ENCODE measurements around the gene SPATA31D3.
"Not testable (repeated sequence)": the region's sequence is repeated elsewhere in the genome, so short reads cannot be mapped to it uniquely, and the experiment has no call there.

Gene SPATA31D3

GRCh38 chr9:81976351-81976750 lies 33.1 kb downstream of the SPATA31D3 start:
- no peaks in the 10 kb centered on the region for H3K4me1 ChIP-seq (ENCODE audit: control insufficient read depth, insufficient read depth, low read length)
- no peaks in the 10 kb centered on the region for H3K27me3 ChIP-seq (ENCODE audit: control insufficient read depth, insufficient read depth, low read length)
- H3K27ac ChIP-seq (ENCODE audit: low read depth, low read length), result no peak overlapping the region
- no peaks in the 10 kb centered on the region for H3K9me3 ChIP-seq (ENCODE audit: control insufficient read depth, insufficient read depth, low read length)
- no peak overlapping the region for H3K4me3 ChIP-seq (ENCODE audit: low read depth, low read length)
- no peaks in the 10 kb centered on the region for H3K36me3 ChIP-seq (ENCODE audit: control insufficient read depth, insufficient read depth, low read length)
- H3K9ac ChIP-seq (ENCODE audit: low read depth, low read length), result no peak overlapping the region

DNA sequence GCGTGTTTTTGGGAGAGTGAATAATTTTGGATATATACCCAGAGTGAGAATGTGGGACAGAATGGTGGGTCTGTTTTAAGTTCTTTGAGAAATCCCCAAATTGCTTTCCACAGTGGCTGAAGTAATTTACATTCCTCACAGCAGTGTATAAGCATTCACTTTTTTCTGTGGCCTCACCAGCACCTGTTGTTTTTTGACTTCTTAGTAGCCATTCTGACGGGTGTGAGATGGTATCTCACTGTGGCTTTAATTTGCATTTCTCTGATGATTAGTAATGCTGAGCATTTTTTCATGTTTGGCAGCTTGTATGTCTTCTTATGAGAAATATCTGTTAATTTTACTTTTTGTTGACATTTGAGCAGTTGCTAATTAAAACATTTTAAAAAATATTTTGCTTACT lies 35.9 kb downstream of the SPATA31D3 start:
- Histone ChIP-seq H3K9ac (ENCODE audit: low read depth, low read length) (no peak overlapping the region), H3K27ac (ENCODE audit: low read depth, low read length) (no peak overlapping the region), H3K9me3 (ENCODE audit: control insufficient read depth, insufficient read depth, low read length) (no peaks in the 10 kb centered on the region)

DNA sequence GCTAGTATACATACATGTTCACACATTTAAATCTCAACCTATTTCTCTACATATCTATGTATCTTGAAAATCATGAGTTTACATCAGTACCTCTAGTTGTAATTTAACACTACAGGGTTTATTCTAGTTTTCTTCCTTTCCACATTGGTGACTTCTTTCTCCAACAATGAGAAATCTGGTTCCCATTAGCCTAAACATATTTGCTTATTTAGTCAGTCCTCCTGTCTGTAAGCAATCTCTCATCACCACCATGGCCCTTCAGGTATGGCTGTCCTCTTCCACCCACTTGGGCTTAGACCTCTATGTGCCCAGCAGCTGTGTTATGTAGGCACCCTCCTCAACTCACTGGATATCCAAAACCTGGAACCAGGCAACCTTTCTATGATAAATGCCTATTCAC lies 37.3 kb downstream of the SPATA31D3 start:
- Histone ChIP-seq H3K9ac (ENCODE audit: low read depth, low read length) (no peak overlapping the region), H3K27me3 (ENCODE audit: control insufficient read depth, insufficient read depth, low read length) (no peaks in the 10 kb centered on the region), H3K4me1 (ENCODE audit: control insufficient read depth, insufficient read depth, low read length) (no peaks in the 10 kb centered on the region), H3K36me3 (ENCODE audit: control insufficient read depth, insufficient read depth, low read length) (no peaks in the 10 kb centered on the region), H3K9me3 (ENCODE audit: control insufficient read depth, insufficient read depth, low read length) (no peaks in the 10 kb centered on the region), H3K27ac (ENCODE audit: low read depth, low read length) (no peak overlapping the region), H3K4me3 (ENCODE audit: low read depth, low read length) (no peak overlapping the region)

More for the DNA sequence above, 35.9 kb downstream of the SPATA31D3 start:
- no peaks in the 10 kb centered on the region for H3K27me3 ChIP-seq (ENCODE audit: control insufficient read depth, insufficient read depth, low read length)
- H3K4me3 ChIP-seq (ENCODE audit: low read depth, low read length), result no peak overlapping the region
- H3K36me3 ChIP-seq (ENCODE audit: control insufficient read depth, insufficient read depth, low read length), result no peaks in the 10 kb centered on the region
- H3K4me1 ChIP-seq (ENCODE audit: control insufficient read depth, insufficient read depth, low read length), result no peaks in the 10 kb centered on the region

GRCh38 chr9:81981883-81982282 lies 38.6 kb downstream of the SPATA31D3 start:
- Histone ChIP-seq H3K36me3 (ENCODE audit: control insufficient read depth, insufficient read depth, low read length) (no peaks in the 10 kb centered on the region), H3K9me3 (ENCODE audit: control insufficient read depth, insufficient read depth, low read length) (no peaks in the 10 kb centered on the region), H3K4me3 (ENCODE audit: low read depth, low read length) (no peak overlapping the region), H3K27me3 (ENCODE audit: control insufficient read depth, insufficient read depth, low read length) (no peaks in the 10 kb centered on the region), H3K9ac (ENCODE audit: low read depth, low read length) (no peak overlapping the region), H3K27ac (ENCODE audit: low read depth, low read length) (no peak overlapping the region), H3K4me1 (ENCODE audit: control insufficient read depth, insufficient read depth, low read length) (no peaks in the 10 kb centered on the region)

GRCh38 chr9:81984928-81985327 lies 41.6 kb downstream of the SPATA31D3 start:
- Histone ChIP-seq H3K4me3 (ENCODE audit: low read depth, low read length) (no peak overlapping the region), H3K36me3 (ENCODE audit: control insufficient read depth, insufficient read depth, low read length) (no peaks in the 10 kb centered on the region), H3K27ac (ENCODE audit: low read depth, low read length) (no peak overlapping the region), H3K9me3 (ENCODE audit: control insufficient read depth, insufficient read depth, low read length) (no peaks in the 10 kb centered on the region), H3K27me3 (ENCODE audit: control insufficient read depth, insufficient read depth, low read length) (no peaks in the 10 kb centered on the region), H3K9ac (ENCODE audit: low read depth, low read length) (no peak overlapping the region), H3K4me1 (ENCODE audit: control insufficient read depth, insufficient read depth, low read length) (no peaks in the 10 kb centered on the region)

GRCh38 chr9:81986051-81986450 lies 42.8 kb downstream of the SPATA31D3 start:
- Histone ChIP-seq H3K9ac (ENCODE audit: low read depth, low read length) (no peak overlapping the region), H3K4me3 (ENCODE audit: low read depth, low read length) (no peak overlapping the region), H3K9me3 (ENCODE audit: control insufficient read depth, insufficient read depth, low read length) (no peaks in the 10 kb centered on the region), H3K4me1 (ENCODE audit: control insufficient read depth, insufficient read depth, low read length) (no peaks in the 10 kb centered on the region), H3K27me3 (ENCODE audit: control insufficient read depth, insufficient read depth, low read length) (no peaks in the 10 kb centered on the region), H3K27ac (ENCODE audit: low read depth, low read length) (no peak overlapping the region), H3K36me3 (ENCODE audit: control insufficient read depth, insufficient read depth, low read length) (no peaks in the 10 kb centered on the region)

- not testable (repeated sequence) for H3K36me3 ChIP-seq (ENCODE audit: control insufficient read depth, insufficient read depth, low read length)
Measured at GRCh38 chr9:81988472-81988871, 45.2 kb downstream of the SPATA31D3 start, which contains the start of gene SPATA31D1. Gene SPATA31D1 (plus strand): TSS chr9:81988772. CDS start chr9:81988819, 47 bp downstream.

DNA sequence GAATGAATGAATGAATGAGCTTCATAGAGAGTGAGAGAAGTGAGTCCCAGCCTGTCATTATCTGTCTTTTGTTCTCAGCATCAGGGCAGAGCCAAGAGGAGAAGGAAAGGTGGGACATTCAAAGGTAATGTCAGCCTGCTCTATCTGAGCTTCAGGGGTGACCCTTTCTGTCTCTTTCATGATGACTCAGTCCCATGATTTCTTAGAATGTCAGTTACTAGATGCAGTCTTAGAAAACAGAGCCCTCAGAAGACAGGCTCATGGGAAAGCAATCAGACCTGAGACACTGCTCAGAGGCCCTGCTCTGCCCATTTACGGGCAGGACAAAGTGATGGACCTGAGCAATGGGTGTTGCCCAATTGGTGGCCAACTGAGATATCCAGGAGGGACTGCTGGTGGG lies 46.4 kb downstream of the SPATA31D3 start:
- Histone ChIP-seq H3K4me3 (ENCODE audit: low read depth, low read length) (no peak overlapping the region), H3K4me1 (ENCODE audit: control insufficient read depth, insufficient read depth, low read length) (no peaks in the 10 kb centered on the region), H3K36me3 (ENCODE audit: control insufficient read depth, insufficient read depth, low read length) (no peaks in the 10 kb centered on the region), H3K27ac (ENCODE audit: low read depth, low read length) (no peak overlapping the region), H3K9me3 (ENCODE audit: control insufficient read depth, insufficient read depth, low read length) (no peaks in the 10 kb centered on the region), H3K27me3 (ENCODE audit: control insufficient read depth, insufficient read depth, low read length) (no peaks in the 10 kb centered on the region), H3K9ac (ENCODE audit: low read depth, low read length) (no peak overlapping the region)

More at GRCh38 chr9:81988472-81988871, 45.2 kb downstream of the SPATA31D3 start, which contains the start of gene SPATA31D1:
- not testable (repeated sequence) for H3K27ac ChIP-seq (ENCODE audit: low read depth, low read length); H3K4me3 ChIP-seq (ENCODE audit: low read depth, low read length); H3K9me3 ChIP-seq (ENCODE audit: control insufficient read depth, insufficient read depth, low read length); H3K4me1 ChIP-seq (ENCODE audit: control insufficient read depth, insufficient read depth, low read length); H3K27me3 ChIP-seq (ENCODE audit: control insufficient read depth, insufficient read depth, low read length); H3K9ac ChIP-seq (ENCODE audit: low read depth, low read length)

DNA sequence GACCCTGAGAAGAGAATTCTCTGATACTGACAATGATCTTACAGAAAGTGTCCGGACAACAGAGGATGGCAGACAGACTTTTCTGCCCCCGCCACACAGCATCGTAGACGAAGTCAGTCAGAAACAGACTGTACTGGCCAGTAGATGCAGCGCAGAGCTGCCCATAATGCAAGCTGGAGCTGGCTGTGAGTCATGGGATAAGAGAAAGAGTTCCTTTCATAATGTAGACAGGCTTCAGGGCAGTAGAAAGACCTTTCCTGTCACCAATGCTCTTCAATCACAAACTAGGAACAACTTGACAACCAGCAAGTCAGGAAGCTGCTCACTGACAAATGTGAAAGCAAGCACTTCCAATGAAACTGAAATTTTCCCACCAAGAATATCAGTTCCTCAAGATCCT lies 50.4 kb downstream of the SPATA31D3 start:
- H3K4me1 ChIP-seq (ENCODE audit: control insufficient read depth, insufficient read depth, low read length), result no peaks in the 10 kb centered on the region
- no peak overlapping the region for H3K9ac ChIP-seq (ENCODE audit: low read depth, low read length)
- H3K27me3 ChIP-seq (ENCODE audit: control insufficient read depth, insufficient read depth, low read length), result no peaks in the 10 kb centered on the region
- no peak overlapping the region for H3K27ac ChIP-seq (ENCODE audit: low read depth, low read length)
- H3K9me3 ChIP-seq (ENCODE audit: control insufficient read depth, insufficient read depth, low read length), result no peaks in the 10 kb centered on the region
- H3K36me3 ChIP-seq (ENCODE audit: control insufficient read depth, insufficient read depth, low read length), result no peaks in the 10 kb centered on the region
- H3K4me3 ChIP-seq (ENCODE audit: low read depth, low read length), result no peak overlapping the region
